Pulmonary artery endothelial cell (primary cell): ENCODE data around the gene SLC6A11. TPM values are rescaled to one million over a fixed set of nuclear protein-coding genes. Genes with fewer than 3 reads are reported as not detected.

Source experiments
- DNase-seq: peaks from one replicate; pipeline ENCODE4 v3.0.0-alpha.2; 2011; ENCODE audit warnings: low read depth, low spot score
- total RNA-seq: library from RNA; depleted of rRNA; stranded (reverse); fragments of >200 nt; gene quantifications from 2 replicates; pipeline ENCODE4 v1.2.3, GENCODE V29; 2014

The SLC6A11 gene
- total RNA-seq, 1 donor from 2014 or later: not detected

DNA sequence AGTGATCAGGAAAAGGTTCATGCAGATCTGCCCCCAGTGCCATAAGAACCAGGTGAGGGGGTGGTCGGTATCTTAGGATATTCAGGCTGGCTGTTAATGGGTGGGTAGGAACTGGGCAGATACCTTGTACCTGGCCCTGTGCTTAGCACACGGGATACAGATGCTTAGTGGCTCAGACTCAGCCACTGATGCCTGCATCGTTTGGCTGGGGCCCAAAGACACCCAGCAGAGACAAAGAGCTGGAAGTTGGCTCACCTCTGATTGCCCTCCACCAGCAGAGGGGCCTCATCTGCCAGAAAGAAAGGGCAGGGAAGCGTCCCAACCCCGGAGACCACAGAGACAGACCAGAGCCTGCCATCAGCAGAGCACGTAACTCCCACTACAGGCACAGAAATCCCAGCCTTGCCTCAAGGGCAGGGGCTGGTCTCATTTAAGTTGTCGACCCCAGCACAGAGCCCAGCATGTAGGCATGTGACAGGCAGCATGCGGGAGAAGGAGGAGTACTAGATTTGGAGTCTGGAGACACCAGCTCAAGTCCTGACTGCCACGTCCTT, 112.5 kb downstream of the SLC6A11 start:
- DNase-seq: no peak

- DNase-seq: no peak
These were observed 113.0 kb downstream of the SLC6A11 start for GRCh38 chr3:10928961-10929471.

DNA sequence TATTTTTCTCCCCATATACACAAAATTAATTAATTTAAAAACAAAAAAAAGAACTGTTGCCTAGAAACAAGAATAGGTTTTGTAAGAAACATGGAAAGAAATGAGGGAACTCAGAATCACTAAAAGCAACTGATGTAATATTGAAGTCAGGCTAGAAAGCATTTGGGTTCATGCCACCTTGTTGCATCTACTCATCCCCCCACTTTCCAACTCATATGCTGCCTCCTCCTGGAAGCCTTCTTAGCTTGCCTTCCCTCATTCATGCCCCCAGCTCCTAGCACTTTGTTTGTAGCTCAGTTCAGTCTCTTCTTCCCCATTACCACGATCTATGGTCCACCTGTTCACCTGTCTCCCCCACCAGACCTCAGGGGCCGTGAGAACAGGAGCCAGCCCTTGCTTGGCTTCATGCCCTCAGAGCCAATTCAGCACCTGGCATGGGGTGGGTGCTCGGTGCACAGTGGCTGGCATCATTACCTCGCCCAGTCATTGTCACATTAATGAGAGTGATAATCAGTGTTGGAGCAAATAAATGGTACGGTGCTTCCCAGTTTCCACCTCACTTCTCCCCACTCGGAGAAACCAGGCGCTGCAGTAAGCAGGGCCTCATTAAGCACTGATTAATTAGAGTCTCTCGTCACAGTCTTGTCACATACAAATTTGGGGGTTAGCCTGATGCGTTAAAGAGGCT, 114.1 kb downstream of the SLC6A11 start:
- no peak for DNase-seq

- DNase-seq: no peak
These were observed 114.6 kb downstream of the SLC6A11 start for GRCh38 chr3:10930666-10931040.

GRCh38 chr3:10932596-10932995, 116.6 kb downstream of the SLC6A11 start:
- DNase-seq: no peak

DNA sequence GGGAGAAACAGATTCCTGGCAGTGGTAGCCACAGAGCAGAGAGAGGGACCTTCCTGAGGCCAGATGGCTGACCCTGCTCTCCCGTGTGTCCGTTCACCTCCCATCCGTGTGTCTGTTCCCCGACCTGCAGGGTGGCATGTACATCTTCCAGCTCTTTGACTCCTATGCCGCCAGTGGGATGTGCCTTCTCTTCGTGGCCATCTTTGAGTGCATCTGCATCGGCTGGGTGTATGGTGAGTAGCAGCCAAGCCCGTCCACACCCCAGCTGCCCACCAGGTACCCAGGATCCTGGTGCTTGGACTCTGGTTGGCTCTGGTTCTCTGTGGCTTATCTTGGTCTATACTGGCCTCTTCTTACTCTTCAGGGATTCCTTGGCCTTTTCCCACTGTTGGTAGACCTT, 117.0 kb downstream of the SLC6A11 start:
- DNase-seq: no peak

GRCh38 chr3:10933470-10933804, 117.4 kb downstream of the SLC6A11 start:
- DNase-seq: no peak

DNA sequence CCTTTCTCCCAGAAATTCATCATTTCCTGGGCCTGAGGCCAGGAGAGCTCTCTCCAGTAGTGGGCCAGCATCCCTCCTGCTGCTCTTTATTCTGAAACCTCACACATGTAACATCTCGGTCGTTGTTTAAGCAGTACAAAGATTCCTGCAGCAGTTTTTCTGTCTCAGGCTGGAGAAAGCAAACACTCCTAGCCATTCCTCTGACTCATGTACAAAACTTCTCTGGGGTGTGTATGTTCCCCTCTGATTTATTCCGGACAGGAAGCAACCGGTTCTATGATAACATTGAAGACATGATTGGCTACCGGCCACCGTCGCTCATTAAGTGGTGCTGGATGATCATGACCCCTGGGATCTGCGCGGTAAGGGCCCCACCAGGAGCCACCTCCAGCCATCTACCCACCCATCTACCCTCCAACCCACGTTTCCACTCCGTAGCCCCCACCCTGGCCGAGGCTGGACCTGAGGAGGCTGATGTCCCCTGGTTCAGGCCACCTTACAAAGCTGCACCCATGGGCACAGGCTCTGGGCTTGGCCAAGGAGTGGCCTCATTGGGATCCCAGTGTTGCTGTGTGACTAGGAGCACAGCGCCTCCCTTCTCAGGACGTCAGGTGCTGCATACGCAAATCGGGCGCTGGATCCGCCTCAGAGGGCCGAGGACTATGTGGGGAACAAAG, 117.9 kb downstream of the SLC6A11 start:
- DNase-seq: peak; percentile 27

GRCh38 chr3:10935028-10935427, 119.0 kb downstream of the SLC6A11 start:
- DNase-seq: no peak

- DNase-seq: no peak
These were observed 120.0 kb downstream of the SLC6A11 start for GRCh38 chr3:10935846-10936631.

- DNase-seq: no peak
These were observed 120.7 kb downstream of the SLC6A11 start for GRCh38 chr3:10936686-10937085.

GRCh38 chr3:10937141-10937825, 121.3 kb downstream of the SLC6A11 start:
- no peak for DNase-seq

GRCh38 chr3:10939556-10939955, 123.5 kb downstream of the SLC6A11 start:
- no peak for DNase-seq

DNA sequence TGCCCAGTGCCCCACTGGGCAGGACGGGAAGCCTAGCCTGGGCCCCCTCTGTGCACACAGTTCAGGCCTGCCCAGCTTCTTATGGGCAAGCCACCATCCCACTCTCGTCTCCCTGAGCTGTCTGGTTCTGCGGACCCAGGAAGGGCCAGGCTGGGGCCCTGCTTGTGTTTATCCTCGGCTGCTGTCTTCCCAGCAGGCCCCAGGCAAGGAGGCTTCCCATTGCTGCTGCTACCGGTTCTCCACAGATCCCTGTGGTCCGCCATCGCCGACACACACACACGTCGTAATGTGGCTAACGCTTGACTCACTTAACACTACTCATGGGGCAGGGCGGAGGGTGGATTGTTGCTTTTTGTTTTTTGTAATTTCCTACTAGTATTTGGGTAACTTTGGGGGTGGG, 124.1 kb downstream of the SLC6A11 start:
- no peak for DNase-seq

DNA sequence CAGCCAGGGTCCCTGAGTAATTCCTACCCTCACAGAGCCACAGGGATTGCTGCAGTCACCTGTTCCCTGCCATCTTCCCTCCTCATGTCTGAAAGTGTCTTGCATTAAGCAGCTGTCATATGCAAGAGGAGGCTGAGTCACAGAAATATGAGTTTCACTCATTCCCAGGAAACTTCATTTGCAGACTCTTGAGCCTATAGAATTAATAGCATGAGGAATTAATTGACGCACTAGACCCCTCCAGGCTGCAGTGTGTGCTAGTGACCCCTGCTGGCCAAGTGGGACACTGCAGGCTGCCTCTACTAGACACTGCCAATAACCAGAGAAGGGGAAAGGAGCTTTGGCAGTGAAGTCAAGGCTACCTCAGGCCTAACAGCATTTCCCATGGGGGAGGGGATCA, 125.9 kb downstream of the SLC6A11 start:
- no peak for DNase-seq

GRCh38 chr3:10942690-10943205, 126.7 kb downstream of the SLC6A11 start:
- no peak for DNase-seq

DNA sequence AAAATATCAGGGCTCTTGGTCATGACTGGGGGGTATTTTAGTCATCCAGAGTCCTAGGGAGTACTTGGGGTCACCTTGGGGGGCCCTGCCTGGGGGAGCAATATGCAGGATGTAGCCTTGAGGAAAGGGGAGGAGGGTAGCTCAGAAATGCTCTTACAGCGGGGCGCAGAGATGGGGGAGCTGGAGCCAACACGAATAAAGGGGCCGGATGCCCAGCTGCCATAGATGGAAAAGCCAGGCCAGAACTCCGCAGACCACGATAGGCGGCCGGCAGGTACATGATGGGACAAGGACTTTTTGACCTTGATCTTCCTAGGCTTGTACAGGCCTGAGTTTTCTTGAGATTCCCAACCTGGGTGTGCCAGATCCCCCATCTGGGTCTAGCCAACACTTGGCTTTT, 128.8 kb downstream of the SLC6A11 start:
- no peak for DNase-seq

- DNase-seq: no peak
These were observed 129.8 kb downstream of the SLC6A11 start for GRCh38 chr3:10945683-10946287.

- no peak for DNase-seq
These were observed 130.5 kb downstream of the SLC6A11 start for GRCh38 chr3:10946526-10946925.

DNA sequence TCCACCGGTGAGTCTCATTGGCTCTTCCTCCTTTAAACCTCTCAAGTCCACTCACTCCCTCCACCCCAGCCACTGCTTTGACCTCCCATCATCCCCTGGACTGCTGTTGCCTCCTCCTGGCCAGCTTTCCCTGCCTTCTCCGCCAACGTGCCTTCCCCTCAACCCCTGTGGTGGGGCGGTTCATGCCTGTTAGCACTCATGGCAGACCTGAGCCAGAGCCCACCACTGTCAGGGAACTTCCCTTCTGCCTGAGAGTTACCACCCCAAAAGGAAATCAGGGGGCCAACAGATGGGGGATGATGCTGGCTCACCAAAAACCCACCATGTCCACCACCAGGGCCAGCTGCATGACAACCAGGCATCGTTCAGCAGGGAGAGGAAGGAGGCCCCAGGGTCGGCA, 132.3 kb downstream of the SLC6A11 start:
- no peak for DNase-seq

DNA sequence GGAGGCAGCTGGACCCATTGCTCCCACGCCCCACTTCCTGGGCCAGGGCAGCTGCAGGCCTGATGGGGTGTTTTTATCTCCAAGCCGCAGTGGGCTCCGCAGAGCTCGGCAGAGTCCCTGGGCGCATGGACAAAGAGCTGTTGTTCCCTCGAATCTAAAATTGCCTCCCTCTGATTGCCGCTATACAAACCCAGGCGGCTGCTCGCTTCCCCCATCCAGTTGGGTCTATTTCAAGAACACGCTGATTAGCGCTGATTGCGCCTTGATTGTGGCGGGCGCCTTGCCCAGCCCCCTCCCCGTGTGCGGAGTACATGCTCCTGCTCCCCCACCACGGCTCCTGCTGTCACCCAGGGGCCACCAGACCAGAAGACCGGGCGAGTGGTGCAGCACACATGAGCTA, 133.2 kb downstream of the SLC6A11 start:
- DNase-seq: no peak
